Stomach (tissue), 4 donors: ENCODE measurements around the gene DNAJC10.

Experiments used
- EP300 ChIP-seq: sonication (generic); formaldehyde crosslinking; IDR thresholded peaks from one replicate; pipeline ENCODE4 v1.6.1; 2017; ENCODE audit warnings: antibody characterized with exemption
- POLR2A ChIP-seq, 4 donors: fragments of 450-650 bp; IDR thresholded peaks; one replicate each; pipeline ENCODE4 v1.6.1; 2016; ENCODE audit warnings: antibody characterized with exemption in 4 of 4, control low read depth in 2 of 4, mild to moderate bottlenecking in 1 of 4, moderate library complexity in 1 of 4
- POLR2AphosphoS5 ChIP-seq, 3 donors: sonication (generic); formaldehyde crosslinking; IDR thresholded peaks; one replicate each; pipeline ENCODE4 v1.6.1; 2016; ENCODE audit warnings: antibody characterized with exemption in 3 of 3
- TF ChIP-seq, protein P1 (sequence below), 7 experiments: fragments of 450-650 bp in 4 of 7; fragments of 200-600 bp in 3 of 7; sonication (generic) in 3 of 7; IDR thresholded peaks; one replicate each; pipeline ENCODE4 v1.5.1; 2016 to 2019; ENCODE audit warnings: antibody characterized with exemption in 7 of 7, control low read depth in 2 of 7, mild to moderate bottlenecking in 1 of 7

DNA sequence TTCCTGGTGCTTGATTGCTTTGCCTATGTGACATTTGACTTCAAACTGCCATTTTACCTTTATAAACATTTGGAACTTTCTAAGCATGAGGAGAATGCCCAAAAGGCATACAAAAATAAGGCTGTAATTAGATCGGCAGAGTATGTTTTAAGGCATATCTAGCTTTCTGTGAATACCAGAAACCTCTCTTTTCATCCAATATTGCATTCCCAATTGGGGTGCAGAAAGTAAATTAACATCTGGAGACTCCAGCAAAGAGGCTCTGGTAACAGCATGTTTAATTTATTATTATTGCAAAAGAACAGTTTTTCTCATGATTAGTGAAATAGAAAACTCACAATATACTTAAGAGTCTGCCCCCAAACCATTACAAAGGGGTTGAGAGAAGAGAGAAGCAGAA is 118.2 kb downstream of the DNAJC10 start:
- TF ChIP-seq, protein P1, sequence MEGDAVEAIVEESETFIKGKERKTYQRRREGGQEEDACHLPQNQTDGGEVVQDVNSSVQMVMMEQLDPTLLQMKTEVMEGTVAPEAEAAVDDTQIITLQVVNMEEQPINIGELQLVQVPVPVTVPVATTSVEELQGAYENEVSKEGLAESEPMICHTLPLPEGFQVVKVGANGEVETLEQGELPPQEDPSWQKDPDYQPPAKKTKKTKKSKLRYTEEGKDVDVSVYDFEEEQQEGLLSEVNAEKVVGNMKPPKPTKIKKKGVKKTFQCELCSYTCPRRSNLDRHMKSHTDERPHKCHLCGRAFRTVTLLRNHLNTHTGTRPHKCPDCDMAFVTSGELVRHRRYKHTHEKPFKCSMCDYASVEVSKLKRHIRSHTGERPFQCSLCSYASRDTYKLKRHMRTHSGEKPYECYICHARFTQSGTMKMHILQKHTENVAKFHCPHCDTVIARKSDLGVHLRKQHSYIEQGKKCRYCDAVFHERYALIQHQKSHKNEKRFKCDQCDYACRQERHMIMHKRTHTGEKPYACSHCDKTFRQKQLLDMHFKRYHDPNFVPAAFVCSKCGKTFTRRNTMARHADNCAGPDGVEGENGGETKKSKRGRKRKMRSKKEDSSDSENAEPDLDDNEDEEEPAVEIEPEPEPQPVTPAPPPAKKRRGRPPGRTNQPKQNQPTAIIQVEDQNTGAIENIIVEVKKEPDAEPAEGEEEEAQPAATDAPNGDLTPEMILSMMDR (IDR thresholded peaks at IDR 0.05) = no peak
- no peak for TF ChIP-seq EP300
- no peak for TF ChIP-seq POLR2AphosphoS5 (IDR thresholded peaks at IDR 0.05)
- TF ChIP-seq POLR2A (IDR thresholded peaks at IDR 0.05) = no peak
